A549 treated with AZD9567 at 1 μM for 4 hours (cell line): ENCODE data around the gene TRIM15. TPM values are rescaled to one million over a fixed set of nuclear protein-coding genes. Genes with fewer than 3 reads are reported as not detected.

Experiments used
- total RNA-seq: library from RNA; stranded (reverse); fragments of 200-300 nt; extraction: Qiagen RNA extraction; gene quantifications from 5 replicates; pipeline ENCODE4 v1.2.3, GENCODE V29; 2022; ENCODE audit not compliant: insufficient read depth

The TRIM15 gene
- not detected in 5 replicates for total RNA-seq

DNA sequence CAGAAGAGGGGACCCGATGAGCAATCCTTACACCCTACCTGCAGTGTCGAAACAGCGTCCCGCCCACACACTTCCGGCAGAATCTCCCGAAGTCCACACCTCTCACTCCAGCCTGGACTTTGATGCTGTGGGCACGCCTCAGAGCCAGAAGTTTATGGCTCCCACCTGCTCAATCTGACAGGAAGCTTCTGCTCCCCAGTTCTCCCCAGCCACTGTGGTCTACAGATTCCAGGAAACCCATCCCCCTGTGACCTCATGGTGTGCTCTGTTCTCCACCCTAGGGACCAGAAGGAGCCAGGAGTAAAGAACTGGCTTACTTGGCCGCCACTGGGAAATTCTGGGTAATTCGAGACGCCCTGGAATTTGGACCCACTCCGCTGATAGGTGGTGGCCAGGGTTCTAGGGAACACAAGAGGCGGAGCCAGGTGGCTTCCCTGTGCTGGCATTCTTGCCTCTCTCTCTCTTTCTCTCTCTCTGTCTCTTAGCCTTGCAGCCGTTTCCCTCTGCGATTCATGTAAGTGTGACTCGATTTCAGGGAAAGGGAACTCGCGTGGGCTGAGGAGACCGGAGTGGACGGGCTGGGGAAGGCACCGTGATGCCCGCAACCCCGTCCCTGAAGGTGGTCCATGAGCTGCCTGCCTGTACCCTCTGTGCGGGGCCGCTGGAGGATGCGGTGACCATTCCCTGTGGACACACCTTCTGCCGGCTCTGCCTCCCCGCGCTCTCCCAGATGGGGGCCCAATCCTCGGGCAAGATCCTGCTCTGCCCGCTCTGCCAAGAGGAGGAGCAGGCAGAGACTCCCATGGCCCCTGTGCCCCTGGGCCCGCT is at the start of gene TRIM15:
TSS of gene TRIM15 (plus strand) at position 457 of the 828 bp plus-strand sequence. CDS start at position 596, 139 bp downstream.

GRCh38 chr6:30135757-30136156 is 27.6 kb upstream of the TRIM15 start, which contains the start of gene TRIM40:
Gene TRIM40, plus strand, starts transcription at chr6:30136140. Its CDS starts 897 bp downstream, at chr6:30137037.

GRCh38 chr6:30160785-30161531 is 2.4 kb upstream of the TRIM15 start, which contains the start of gene TRIM10:
Gene TRIM10, minus strand, starts transcription at chr6:30161211. Its CDS starts 353 bp downstream, at chr6:30160858.

DNA sequence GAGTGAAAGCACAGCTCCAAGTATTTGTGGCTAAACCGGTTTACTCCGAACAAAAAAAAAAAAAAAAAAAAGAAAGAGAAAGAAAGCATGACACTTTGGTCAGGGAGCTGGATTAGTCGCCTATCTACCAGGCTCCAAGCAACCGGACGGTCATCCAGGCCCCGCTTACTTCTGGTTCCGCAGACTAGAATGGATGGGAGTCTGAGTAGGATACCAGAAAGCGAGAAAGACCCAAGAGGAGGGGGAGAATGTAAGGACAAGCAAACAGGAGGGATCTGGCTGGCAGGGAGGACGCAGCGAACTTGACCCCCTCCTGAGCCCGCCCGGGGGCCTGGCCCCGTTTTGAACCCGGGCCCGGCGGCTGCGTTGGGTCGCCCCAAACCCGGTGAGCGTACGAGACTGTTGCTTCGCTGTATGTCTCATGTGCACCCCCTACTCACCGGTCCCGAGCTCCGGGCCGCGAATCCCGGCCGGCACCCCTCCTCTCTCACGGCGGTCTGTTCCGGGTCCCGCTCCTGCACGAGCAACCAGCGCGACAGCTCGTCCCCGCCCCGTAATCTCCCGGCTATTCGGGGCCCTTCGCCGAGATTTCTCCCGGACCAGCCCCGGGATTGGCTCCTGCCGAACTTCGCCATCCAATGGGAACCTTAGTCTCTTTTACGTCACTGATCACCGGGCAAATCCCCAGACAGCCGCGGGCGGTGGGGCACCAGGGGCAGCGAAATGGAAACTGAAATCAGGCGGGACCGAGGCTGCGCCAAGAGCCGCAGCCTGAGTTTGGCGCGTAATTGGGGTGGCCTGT is 49.7 kb downstream of the TRIM15 start, which contains the start of gene TRIM26:
TSS of gene TRIM26 (minus strand) at position 542 of the 802 bp plus-strand sequence. CDS start 14,303 bp downstream, outside the sequence.

Other genes with a start within 250 kb of the TRIM15 start
- gene HLA-A, start 221.0 kb upstream of the TRIM15 start, total RNA-seq, result 116 to 158 TPM (median 146 TPM) in 5 replicates
- 9.1 to 34.2 TPM (median 32.8 TPM) in 5 replicates for gene POLR1H, start 102.3 kb upstream of the TRIM15 start, total RNA-seq
- 37.2 to 39.8 TPM (median 38.6 TPM) in 5 replicates for gene PPP1R11, start 96.3 kb upstream of the TRIM15 start, total RNA-seq
- 0.03 to 0.05 TPM in 2 of 5 replicates, not detected in the others for gene RNF39, start 87.8 kb upstream of the TRIM15 start, total RNA-seq
- gene TRIM31, start 50.5 kb upstream of the TRIM15 start, total RNA-seq, result 0.42 to 1.0 TPM (median 0.74 TPM) in 4 of 5 replicates, not detected in the other
- not detected in 5 replicates for gene TRIM40, start 27.4 kb upstream of the TRIM15 start, total RNA-seq
- 0.02 TPM in 1 of 5 replicates, not detected in the others for gene TRIM10, start 2.3 kb upstream of the TRIM15 start, total RNA-seq
- 26.5 to 36.8 TPM (median 28.0 TPM) in 5 replicates for gene TRIM26, start 49.9 kb downstream of the TRIM15 start, total RNA-seq
- 5.5 to 8.7 TPM (median 7.2 TPM) in 5 replicates for gene TRIM39, start 163.4 kb downstream of the TRIM15 start, total RNA-seq
- 34.3 to 73.3 TPM (median 70.1 TPM) in 5 replicates for gene RPP21, start 181.6 kb downstream of the TRIM15 start, total RNA-seq